Parietal lobe (tissue), 2 donors: ENCODE measurements around the gene P2RX6. TPM values are rescaled to one million over a fixed set of nuclear protein-coding genes. Genes with fewer than 3 reads are reported as not detected.

ENCODE experiments used
- small RNA-seq: library from RNA; depleted of rRNA; stranded (forward); fragments of <200 nt; gene quantifications from one replicate; pipeline ENCODE3, GENCODE V24; 2014; ENCODE audit warnings: low replicate concordance
- total RNA-seq: library from RNA; depleted of rRNA; stranded (reverse); fragments of >200 nt; gene quantifications from one replicate; pipeline ENCODE4 v1.2.3, GENCODE V29; 2014

The P2RX6 gene
- 0.31 TPM for total RNA-seq

GRCh38 chr22:21014726-21015465 lies at the start of gene P2RX6:
P2RX6 (plus strand) TSS chr22:21015165; CDS start chr22:21015175, 10 bp downstream.

GRCh38 chr22:20966883-20967696 lies 47.9 kb upstream of the P2RX6 start, which contains the start of gene AIFM3:
AIFM3 (plus strand) TSS chr22:20967255; CDS start chr22:20967945, 690 bp downstream.

GRCh38 chr22:20981787-20982562 lies 33.0 kb upstream of the P2RX6 start, which contains the start of gene LZTR1:
LZTR1 (plus strand) TSS chr22:20982297; CDS start chr22:20982372, 75 bp downstream.

GRCh38 chr22:21001601-21002325 lies 13.2 kb upstream of the P2RX6 start, which contains the start of gene THAP7:
THAP7 (minus strand) TSS chr22:21002118; CDS start chr22:21001911, 207 bp downstream.

GRCh38 chr22:21032037-21032867 lies 17.3 kb downstream of the P2RX6 start, which contains the start of gene SLC7A4:
SLC7A4 (minus strand) TSS chr22:21032561; CDS start chr22:21031812, 749 bp downstream.

GRCh38 chr22:21045585-21046294 lies 30.8 kb downstream of the P2RX6 start, which contains the start of gene LRRC74B:
LRRC74B (plus strand) TSS chr22:21045946; CDS start chr22:21045987, 41 bp downstream.

Small RNA genes within 50 kb of the gene (small RNA-seq; reads per million reads assigned to genes)
- gene MIR649: not detected

Other genes with a start within 250 kb of the P2RX6 start
- gene SERPIND1, start 241.1 kb upstream of the P2RX6 start, total RNA-seq: 1.3 TPM
- 131 TPM for gene PI4KA, start 156.4 kb upstream of the P2RX6 start, total RNA-seq
- gene SNAP29, start 156.2 kb upstream of the P2RX6 start, total RNA-seq: 10.3 TPM
- gene CRKL, start 97.8 kb upstream of the P2RX6 start, total RNA-seq: 53.5 TPM
- gene AIFM3, start 47.9 kb upstream of the P2RX6 start, total RNA-seq: 4.7 TPM
- gene LZTR1, start 32.9 kb upstream of the P2RX6 start, total RNA-seq: 95.2 TPM
- 22.8 TPM for gene THAP7, start 13.0 kb upstream of the P2RX6 start, total RNA-seq
- gene SLC7A4, start 17.4 kb downstream of the P2RX6 start, total RNA-seq: 1.6 TPM
- 0.31 TPM for gene LRRC74B, start 30.8 kb downstream of the P2RX6 start, total RNA-seq